H9 (cell line): ENCODE results near the gene SEMA3A. TPM values are rescaled to one million over a fixed set of nuclear protein-coding genes. Genes with fewer than 3 reads are reported as not detected.

ENCODE experiments used
- DNase-seq: peaks from one replicate; pipeline ENCODE4 v3.0.0-alpha.2; 2017
- H2AFZ ChIP-seq: one replicate; pipeline ENCODE4 v1.6.1; 2013; ENCODE audit warnings: mild to moderate bottlenecking, low read length, control low read depth, moderate library complexity
- H2AK5ac ChIP-seq: 2 replicates; pipeline ENCODE4 v1.6.1; 2013; ENCODE audit warnings: low read length, control low read depth, mixed read lengths; ENCODE audit not compliant: insufficient read length
- H2BK120ac ChIP-seq: one replicate; pipeline ENCODE4 v1.6.1; 2013; ENCODE audit warnings: low read depth, mild to moderate bottlenecking, low read length, control low read depth, inconsistent platforms; ENCODE audit not compliant: poor library complexity, severe bottlenecking
- H2BK12ac ChIP-seq: 2 replicates; pipeline ENCODE4 v1.6.1; 2013; ENCODE audit warnings: low read length, control low read depth, mixed read lengths, low read depth; ENCODE audit not compliant: insufficient read length
- H2BK15ac ChIP-seq: 2 replicates; pipeline ENCODE4 v1.6.1; 2013; ENCODE audit warnings: low read depth, low read length, control low read depth
- H2BK20ac ChIP-seq: one replicate; pipeline ENCODE4 v1.6.1; 2013; ENCODE audit warnings: low read depth, mild to moderate bottlenecking, low read length, control low read depth, inconsistent platforms; ENCODE audit not compliant: poor library complexity, severe bottlenecking
- H2BK5ac ChIP-seq: 2 replicates; pipeline ENCODE4 v1.6.1; 2013; ENCODE audit warnings: low read length, control low read depth, mixed read lengths; ENCODE audit not compliant: insufficient read length
- H3K14ac ChIP-seq: 2 replicates; pipeline ENCODE4 v1.6.1; 2013; ENCODE audit warnings: low read length, control low read depth; ENCODE audit not compliant: insufficient read depth
- H3K18ac ChIP-seq: 2 replicates; pipeline ENCODE4 v1.6.1; 2013; ENCODE audit warnings: low read depth, mild to moderate bottlenecking, mixed read lengths, low read length, control low read depth; ENCODE audit not compliant: insufficient read length
- H3K23ac ChIP-seq: 2 replicates; pipeline ENCODE4 v1.6.1; 2013; ENCODE audit warnings: low read length, control low read depth, mixed read lengths, low read depth; ENCODE audit not compliant: insufficient read length
- H3K23me2 ChIP-seq: 2 replicates; pipeline ENCODE4 v1.6.1; 2013; ENCODE audit warnings: low read depth, mild to moderate bottlenecking, mixed read lengths, low read length, control low read depth; ENCODE audit not compliant: insufficient read length, poor library complexity, severe bottlenecking
- H3K27ac ChIP-seq: 2 replicates; pipeline ENCODE4 v1.5.1; 2013; ENCODE audit warnings: low read length, control low read depth, mixed read lengths, low read depth; ENCODE audit not compliant: insufficient read length
- H3K27me3 ChIP-seq: 2 replicates; pipeline ENCODE4 v1.6.1; 2013; ENCODE audit warnings: low read length, control low read depth, inconsistent platforms; ENCODE audit not compliant: insufficient read depth
- H3K4ac ChIP-seq: 2 replicates; pipeline ENCODE4 v1.6.1; 2013; ENCODE audit warnings: low read depth, mild to moderate bottlenecking, control low read depth, inconsistent platforms, low read length, moderate library complexity
- H3K4me1 ChIP-seq: 2 replicates; pipeline ENCODE4 v1.6.1; 2013; ENCODE audit warnings: low read length, control low read depth, inconsistent platforms; ENCODE audit not compliant: insufficient read depth
- H3K4me2 ChIP-seq: 2 replicates; pipeline ENCODE4 v1.6.1; 2013; ENCODE audit warnings: low read length, control low read depth, mixed read lengths; ENCODE audit not compliant: insufficient read length, insufficient read depth
- H3K56ac ChIP-seq: 2 replicates; pipeline ENCODE4 v1.6.1; 2013; ENCODE audit warnings: low read depth, mild to moderate bottlenecking, mixed read lengths, low read length, control low read depth; ENCODE audit not compliant: insufficient read length
- H3K79me1 ChIP-seq: 2 replicates; pipeline ENCODE4 v1.6.1; 2013; ENCODE audit warnings: low read depth, mild to moderate bottlenecking, moderate library complexity, low read length, control low read depth, inconsistent platforms; ENCODE audit not compliant: insufficient read depth, poor library complexity, severe bottlenecking
- H3K79me2 ChIP-seq: 2 replicates; pipeline ENCODE4 v1.6.1; 2013; ENCODE audit warnings: low read length, control low read depth, inconsistent platforms; ENCODE audit not compliant: insufficient read depth
- H3K9ac ChIP-seq: 2 replicates; pipeline ENCODE4 v1.6.1; 2013; ENCODE audit warnings: low read length, control low read depth, mixed read lengths; ENCODE audit not compliant: insufficient read length; ENCODE audit errors: extremely low read depth
- H3K9me3 ChIP-seq: one replicate; pipeline ENCODE4 v1.6.1; 2013; ENCODE audit warnings: low read depth, low read length, inconsistent platforms; ENCODE audit not compliant: control insufficient read depth
- H3T11ph ChIP-seq: one replicate; pipeline ENCODE4 v1.6.1; 2013; ENCODE audit warnings: mild to moderate bottlenecking, low read length, control low read depth, inconsistent platforms
- H4K20me1 ChIP-seq: one replicate; pipeline ENCODE4 v1.6.1; 2013; ENCODE audit not compliant: control insufficient read depth, insufficient read length, insufficient read depth
- H4K5ac ChIP-seq: 2 replicates; pipeline ENCODE4 v1.6.1; 2013; ENCODE audit warnings: low read depth, mild to moderate bottlenecking, mixed read lengths, low read length, control low read depth; ENCODE audit not compliant: insufficient read length
- H4K8ac ChIP-seq: replicated peaks from 2 replicates; pipeline ENCODE4 v1.6.1; 2013; ENCODE audit warnings: low read length, control low read depth, mixed read lengths, low read depth; ENCODE audit not compliant: insufficient read length
- H4K91ac ChIP-seq: 2 replicates; pipeline ENCODE4 v1.6.1; 2013; ENCODE audit warnings: low read depth, mild to moderate bottlenecking, moderate library complexity, mixed read lengths, low read length, control low read depth; ENCODE audit not compliant: insufficient read length
- H3K27ac Mint-ChIP-seq, 3 experiments: 2 replicates in 2 of 3; 3 replicates in 1 of 3; pipeline ENCODE4 v1.8.0; 2020 to 2021; ENCODE audit warnings: mixed read lengths in 3 of 3, mild to moderate bottlenecking in 1 of 3, moderate library complexity in 1 of 3
- H3K27me3 Mint-ChIP-seq: 2 replicates; pipeline ENCODE4 v1.8.0; 2021; ENCODE audit warnings: low read depth, mild to moderate bottlenecking, moderate library complexity, mixed read lengths
- H3K36me3 Mint-ChIP-seq, 3 experiments: 2 replicates in 2 of 3; 3 replicates in 1 of 3; pipeline ENCODE4 v1.8.0; 2020 to 2021; ENCODE audit warnings: low read depth in 3 of 3, mixed read lengths in 3 of 3; ENCODE audit not compliant: insufficient read depth in 1 of 3
- H3K4me1 Mint-ChIP-seq, 2 experiments: 2 replicates each; pipeline ENCODE4 v1.8.0; 2020; ENCODE audit warnings: mixed read lengths in 2 of 2
- H3K4me3 Mint-ChIP-seq, 2 experiments: 2 replicates in 1 of 2; 3 replicates in 1 of 2; pipeline ENCODE4 v1.8.0; 2020 to 2021; ENCODE audit warnings: mild to moderate bottlenecking in 2 of 2, mixed read lengths in 2 of 2, moderate library complexity in 1 of 2
- H3K9me3 Mint-ChIP-seq, 2 experiments: 2 replicates in 1 of 2; 3 replicates in 1 of 2; pipeline ENCODE4 v1.8.0; 2020; ENCODE audit warnings: mild to moderate bottlenecking in 2 of 2, mixed read lengths in 2 of 2, moderate library complexity in 1 of 2
- CTCF ChIP-seq: fragments of 200-600 bp; sonication (generic); conservative IDR thresholded peaks from 3 replicates; pipeline ENCODE4 v1.8.0; 2021; ENCODE audit warnings: antibody characterized with exemption, mild to moderate bottlenecking
- WGBS: extraction: QIAGEN DNeasy Blood & Tissue Kit; methylation state at CpG from one replicate; pipeline ENCODE4 v1.1.7; 2013; ENCODE audit warnings: missing lambda C conversion rate, low lambda C conversion rate, mixed read lengths; ENCODE audit not compliant: insufficient read length; ENCODE audit errors: extremely low coverage; 5-methylcytosine and 5-hydroxymethylcytosine counted together
- total RNA-seq: library from RNA; stranded (reverse); gene quantifications from 2 replicates; pipeline ENCODE4 v1.2.1, GENCODE V29; 2021

SEMA3A gene
- total RNA-seq, 1 experiment from 2014 or later, result 60.0 TPM

DNA sequence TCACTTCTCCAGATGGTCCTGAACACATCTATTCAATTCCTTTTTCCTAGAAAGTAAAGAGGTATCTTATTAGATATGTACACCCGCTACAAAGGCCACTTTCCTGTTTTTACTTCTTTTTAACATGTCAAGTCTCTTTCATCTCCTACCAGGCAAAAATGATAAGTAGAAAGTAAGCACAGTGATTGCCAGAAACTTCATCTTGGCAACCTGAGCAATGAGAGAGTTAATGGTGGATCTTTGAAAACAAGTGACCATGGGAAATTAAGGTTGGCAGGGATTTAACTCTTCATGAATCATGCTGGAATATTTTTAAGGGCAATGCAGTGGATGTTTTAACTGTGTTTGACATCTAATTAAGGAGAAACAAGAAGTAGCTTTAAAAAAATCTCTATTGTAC is 2.7 kb downstream of the SEMA3A start:
- Histone ChIP-seq H2BK12ac (no peak overlapping the region), H3T11ph (no peak overlapping the region), H2AK5ac (no peak overlapping the region), H3K9ac (no peak overlapping the region), H3K23ac (no peak overlapping the region), H3K14ac (no peak overlapping the region), H4K91ac (no peak overlapping the region), H2BK5ac (no peak overlapping the region), H2BK15ac (no peak overlapping the region), H3K4ac (no peak overlapping the region), H2BK20ac (no peak overlapping the region), H3K23me2 (peaks cover 16% of the 10 kb centered on the region), H3K79me1 (no peaks in the 10 kb centered on the region), H3K18ac (no peak overlapping the region), H4K5ac (no peak overlapping the region), H3K56ac (no peak overlapping the region), H3K4me2 (peak overlapping the region; percentile 17), H3K27ac (no peak overlapping the region), H3K4me1 (no peaks in the 10 kb centered on the region; the same call in 1 of the 2 replicates), H3K79me2 (peaks cover 19% of the 10 kb centered on the region; the same call in 1 of the 2 replicates), H2BK120ac (no peak overlapping the region), H3K27me3 (no peaks in the 10 kb centered on the region), H4K20me1 (no peaks in the 10 kb centered on the region), H2AFZ (no peak overlapping the region), H3K9me3 (no peaks in the 10 kb centered on the region), H4K8ac (no peak overlapping the region)
- Mint-ChIP-seq H3K9me3 (no peaks in the 10 kb centered on the region), H3K36me3 (no peaks in the 10 kb centered on the region; a peak in 1 of 7 replicates), H3K27ac (peak overlapping the region in 2 of 3 experiments; percentile 3 to 82; a peak in 4 of 7 replicates), H3K27me3 (no peaks in the 10 kb centered on the region), H3K4me1 (peaks cover 52% of the 10 kb centered on the region in 2 experiments), H3K4me3 (peak overlapping the region; percentile 69 to 89)
- no peak for TF ChIP-seq CTCF
- DNase-seq, result no peak
- no CpG with 5 or more reads among the region's 1 CpG for WGBS
